Mammary epithelial cell (primary cell): Measurements from ENCODE around the gene MYO7B.

Experiments used
- EZH2 ChIP-seq: IDR thresholded peaks from 2 replicates; pipeline ENCODE4 v1.6.1; 2012; ENCODE audit warnings: low read length, inconsistent platforms, borderline replicate concordance
- TF ChIP-seq, protein P1 (sequence below), 2 donors: IDR thresholded peaks in 1 of 2; conservative IDR thresholded peaks in 1 of 2; 2 replicates each; pipeline ENCODE4 v1.5.1; 2011 to 2012; ENCODE audit warnings: inconsistent platforms in 2 of 2, low read length in 2 of 2, mild to moderate bottlenecking in 2 of 2, control low read depth in 1 of 2, low read depth in 1 of 2; ENCODE audit not compliant: insufficient read depth in 1 of 2; ENCODE audit errors: extremely low read depth in 1 of 2

DNA sequence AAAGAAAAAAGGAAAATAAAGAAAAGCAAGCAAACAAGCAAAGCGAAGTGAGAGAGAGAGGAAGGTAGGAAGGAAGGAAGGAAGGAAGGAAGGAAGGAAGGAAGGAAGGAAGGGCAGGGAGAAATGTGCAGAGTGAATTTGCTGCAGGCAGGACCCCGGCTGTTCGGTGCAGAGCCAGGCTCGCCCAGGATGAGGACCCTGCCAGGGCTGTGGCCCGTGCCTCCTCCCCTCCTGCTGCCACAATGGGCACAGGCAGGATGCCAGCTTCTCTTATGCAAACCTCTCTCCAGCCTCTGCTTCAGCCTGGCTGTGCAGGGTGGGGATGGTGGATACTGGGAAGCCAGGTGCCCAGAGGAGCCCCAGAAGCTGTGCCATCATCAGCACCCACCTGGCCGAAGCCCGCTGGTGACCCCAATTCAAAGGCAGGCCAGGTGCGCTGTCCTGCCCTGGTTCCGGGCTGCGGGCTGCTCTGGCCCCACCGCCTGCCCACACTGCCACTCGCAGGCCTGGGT lies 113.7 kb downstream of the MYO7B start:
- TF ChIP-seq, protein P1, sequence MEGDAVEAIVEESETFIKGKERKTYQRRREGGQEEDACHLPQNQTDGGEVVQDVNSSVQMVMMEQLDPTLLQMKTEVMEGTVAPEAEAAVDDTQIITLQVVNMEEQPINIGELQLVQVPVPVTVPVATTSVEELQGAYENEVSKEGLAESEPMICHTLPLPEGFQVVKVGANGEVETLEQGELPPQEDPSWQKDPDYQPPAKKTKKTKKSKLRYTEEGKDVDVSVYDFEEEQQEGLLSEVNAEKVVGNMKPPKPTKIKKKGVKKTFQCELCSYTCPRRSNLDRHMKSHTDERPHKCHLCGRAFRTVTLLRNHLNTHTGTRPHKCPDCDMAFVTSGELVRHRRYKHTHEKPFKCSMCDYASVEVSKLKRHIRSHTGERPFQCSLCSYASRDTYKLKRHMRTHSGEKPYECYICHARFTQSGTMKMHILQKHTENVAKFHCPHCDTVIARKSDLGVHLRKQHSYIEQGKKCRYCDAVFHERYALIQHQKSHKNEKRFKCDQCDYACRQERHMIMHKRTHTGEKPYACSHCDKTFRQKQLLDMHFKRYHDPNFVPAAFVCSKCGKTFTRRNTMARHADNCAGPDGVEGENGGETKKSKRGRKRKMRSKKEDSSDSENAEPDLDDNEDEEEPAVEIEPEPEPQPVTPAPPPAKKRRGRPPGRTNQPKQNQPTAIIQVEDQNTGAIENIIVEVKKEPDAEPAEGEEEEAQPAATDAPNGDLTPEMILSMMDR (conservative IDR thresholded peaks at IDR 0.05 in 1 of 2, IDR thresholded peaks at IDR 0.05 in 1 of 2; ENCODE audit: extremely low read depth in 1 of 2, insufficient read depth in 1 of 2, low read depth in 1 of 2, low read length in 2 of 2): no peak
- TF ChIP-seq EZH2: no peak
